ENCODE measurements around the gene STOML3. TPM values are rescaled to one million over a fixed set of nuclear protein-coding genes. Genes with fewer than 3 reads are reported as not detected.

Gene STOML3
- total RNA-seq, 1 experiment from 2014 or later: not detected

DNA sequence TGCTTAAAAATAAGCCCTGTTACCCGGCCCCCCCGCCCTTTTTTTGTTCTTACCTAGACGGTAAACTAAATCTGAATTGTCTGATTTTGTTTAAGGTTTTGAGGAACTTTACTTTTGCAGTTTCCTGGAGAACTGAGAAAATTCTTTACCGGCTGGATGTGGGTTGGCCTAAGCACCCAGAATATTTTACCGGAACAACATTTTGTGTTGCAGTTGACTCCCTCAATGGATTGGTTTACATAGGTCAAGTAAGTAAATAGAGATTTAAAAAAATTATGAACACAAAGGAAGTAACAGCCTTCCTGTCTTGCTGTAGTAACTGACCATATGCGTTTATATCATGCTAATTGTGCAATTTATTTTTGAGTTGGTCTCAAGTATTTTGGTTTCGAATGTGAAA, 48.4 kb upstream of the STOML3 start (continued):
- TF ChIP-seq ELF4 (CRISPR knock-in tag; IDR thresholded peaks at IDR 0.05; ENCODE audit: low read depth) (no peak), ZNF317 (CRISPR knock-in tag; IDR thresholded peaks at IDR 0.05; ENCODE audit: borderline replicate concordance, low read depth) (no peak)

GRCh38 chr13:39038569-39039030, 48.0 kb upstream of the STOML3 start:
- Mint-ChIP-seq H3K27ac (peak overlapping the region; percentile 81), H3K4me1 (peaks cover 31% of the 10 kb centered on the region), H3K4me3 (peak overlapping the region; percentile 92), H3K9me3 (no peaks in the 10 kb centered on the region), H3K36me3 (peaks cover 9% of the 10 kb centered on the region), H3K27me3 (ENCODE audit: low read depth) (no peaks in the 10 kb centered on the region)
- DNase-seq (ENCODE audit: low spot score) (no peak), ATAC-seq (peak; percentile 65)
- ChIA-PET POLR2A (interaction anchor here (1.5 kb wide), 1 partner anchor 8 kb away, joined by 3 read pairs; no protein-coding TSS in a partner anchor), CTCF (interaction anchor here (1.5 kb wide), 1 partner anchor 26 kb away, joined by 6 read pairs; no protein-coding TSS in a partner anchor)
- TF ChIP-seq, protein P1, sequence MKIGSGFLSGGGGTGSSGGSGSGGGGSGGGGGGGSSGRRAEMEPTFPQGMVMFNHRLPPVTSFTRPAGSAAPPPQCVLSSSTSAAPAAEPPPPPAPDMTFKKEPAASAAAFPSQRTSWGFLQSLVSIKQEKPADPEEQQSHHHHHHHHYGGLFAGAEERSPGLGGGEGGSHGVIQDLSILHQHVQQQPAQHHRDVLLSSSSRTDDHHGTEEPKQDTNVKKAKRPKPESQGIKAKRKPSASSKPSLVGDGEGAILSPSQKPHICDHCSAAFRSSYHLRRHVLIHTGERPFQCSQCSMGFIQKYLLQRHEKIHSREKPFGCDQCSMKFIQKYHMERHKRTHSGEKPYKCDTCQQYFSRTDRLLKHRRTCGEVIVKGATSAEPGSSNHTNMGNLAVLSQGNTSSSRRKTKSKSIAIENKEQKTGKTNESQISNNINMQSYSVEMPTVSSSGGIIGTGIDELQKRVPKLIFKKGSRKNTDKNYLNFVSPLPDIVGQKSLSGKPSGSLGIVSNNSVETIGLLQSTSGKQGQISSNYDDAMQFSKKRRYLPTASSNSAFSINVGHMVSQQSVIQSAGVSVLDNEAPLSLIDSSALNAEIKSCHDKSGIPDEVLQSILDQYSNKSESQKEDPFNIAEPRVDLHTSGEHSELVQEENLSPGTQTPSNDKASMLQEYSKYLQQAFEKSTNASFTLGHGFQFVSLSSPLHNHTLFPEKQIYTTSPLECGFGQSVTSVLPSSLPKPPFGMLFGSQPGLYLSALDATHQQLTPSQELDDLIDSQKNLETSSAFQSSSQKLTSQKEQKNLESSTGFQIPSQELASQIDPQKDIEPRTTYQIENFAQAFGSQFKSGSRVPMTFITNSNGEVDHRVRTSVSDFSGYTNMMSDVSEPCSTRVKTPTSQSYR (CRISPR knock-in tag; IDR thresholded peaks at IDR 0.05): no peak
- TF ChIP-seq JUN (CRISPR knock-in tag; IDR thresholded peaks at IDR 0.05) (0 out of 2 replicates have a peak, but pooled peaks have one; percentile 10), FOXJ3 (CRISPR knock-in tag; IDR thresholded peaks at IDR 0.05; ENCODE audit: borderline replicate concordance) (no peak), NFATC4 (CRISPR knock-in tag; IDR thresholded peaks at IDR 0.05) (no peak), HMGXB4 (CRISPR knock-in tag; IDR thresholded peaks at IDR 0.05) (no peak), MXD4 (CRISPR knock-in tag; IDR thresholded peaks at IDR 0.05; ENCODE audit: borderline replicate concordance) (no peak), FOXK1 (CRISPR knock-in tag; IDR thresholded peaks at IDR 0.05) (no peak), STAT6 (CRISPR knock-in tag; conservative IDR thresholded peaks at IDR 0.05; ENCODE audit: low read depth) (no peak), NR1H2 (CRISPR knock-in tag; IDR thresholded peaks at IDR 0.05) (no peak), KAT7 (CRISPR knock-in tag; IDR thresholded peaks at IDR 0.05; ENCODE audit: borderline replicate concordance) (no peak), PRRX2 (CRISPR knock-in tag; IDR thresholded peaks at IDR 0.05) (no peak)
- TF ChIP-seq, protein P2, sequence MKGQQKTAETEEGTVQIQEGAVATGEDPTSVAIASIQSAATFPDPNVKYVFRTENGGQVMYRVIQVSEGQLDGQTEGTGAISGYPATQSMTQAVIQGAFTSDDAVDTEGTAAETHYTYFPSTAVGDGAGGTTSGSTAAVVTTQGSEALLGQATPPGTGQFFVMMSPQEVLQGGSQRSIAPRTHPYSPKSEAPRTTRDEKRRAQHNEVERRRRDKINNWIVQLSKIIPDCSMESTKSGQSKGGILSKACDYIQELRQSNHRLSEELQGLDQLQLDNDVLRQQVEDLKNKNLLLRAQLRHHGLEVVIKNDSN (CRISPR knock-in tag; IDR thresholded peaks at IDR 0.05): no peak
- TF ChIP-seq, protein P3, sequence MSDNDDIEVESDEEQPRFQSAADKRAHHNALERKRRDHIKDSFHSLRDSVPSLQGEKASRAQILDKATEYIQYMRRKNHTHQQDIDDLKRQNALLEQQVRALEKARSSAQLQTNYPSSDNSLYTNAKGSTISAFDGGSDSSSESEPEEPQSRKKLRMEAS (CRISPR knock-in tag; IDR thresholded peaks at IDR 0.05): 0 out of 2 replicates have a peak, but pooled peaks have one; percentile 7
- TF ChIP-seq, protein P4, sequence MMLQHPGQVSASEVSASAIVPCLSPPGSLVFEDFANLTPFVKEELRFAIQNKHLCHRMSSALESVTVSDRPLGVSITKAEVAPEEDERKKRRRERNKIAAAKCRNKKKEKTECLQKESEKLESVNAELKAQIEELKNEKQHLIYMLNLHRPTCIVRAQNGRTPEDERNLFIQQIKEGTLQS (CRISPR knock-in tag; conservative IDR thresholded peaks at IDR 0.05): no peak
- TF ChIP-seq, protein P5, sequence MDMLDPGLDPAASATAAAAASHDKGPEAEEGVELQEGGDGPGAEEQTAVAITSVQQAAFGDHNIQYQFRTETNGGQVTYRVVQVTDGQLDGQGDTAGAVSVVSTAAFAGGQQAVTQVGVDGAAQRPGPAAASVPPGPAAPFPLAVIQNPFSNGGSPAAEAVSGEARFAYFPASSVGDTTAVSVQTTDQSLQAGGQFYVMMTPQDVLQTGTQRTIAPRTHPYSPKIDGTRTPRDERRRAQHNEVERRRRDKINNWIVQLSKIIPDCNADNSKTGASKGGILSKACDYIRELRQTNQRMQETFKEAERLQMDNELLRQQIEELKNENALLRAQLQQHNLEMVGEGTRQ (CRISPR knock-in tag; IDR thresholded peaks at IDR 0.05): 0 out of 2 replicates have a peak, but pooled peaks have one; percentile 1
- TF ChIP-seq, protein P6, sequence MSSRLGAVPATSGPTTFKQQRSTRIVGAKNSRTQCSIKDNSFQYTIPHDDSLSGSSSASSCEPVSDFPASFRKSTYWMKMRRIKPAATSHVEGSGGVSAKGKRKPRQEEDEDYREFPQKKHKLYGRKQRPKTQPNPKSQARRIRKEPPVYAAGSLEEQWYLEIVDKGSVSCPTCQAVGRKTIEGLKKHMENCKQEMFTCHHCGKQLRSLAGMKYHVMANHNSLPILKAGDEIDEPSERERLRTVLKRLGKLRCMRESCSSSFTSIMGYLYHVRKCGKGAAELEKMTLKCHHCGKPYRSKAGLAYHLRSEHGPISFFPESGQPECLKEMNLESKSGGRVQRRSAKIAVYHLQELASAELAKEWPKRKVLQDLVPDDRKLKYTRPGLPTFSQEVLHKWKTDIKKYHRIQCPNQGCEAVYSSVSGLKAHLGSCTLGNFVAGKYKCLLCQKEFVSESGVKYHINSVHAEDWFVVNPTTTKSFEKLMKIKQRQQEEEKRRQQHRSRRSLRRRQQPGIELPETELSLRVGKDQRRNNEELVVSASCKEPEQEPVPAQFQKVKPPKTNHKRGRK (CRISPR knock-in tag; IDR thresholded peaks at IDR 0.05; ENCODE audit: borderline replicate concordance): no peak
- TF ChIP-seq, protein P7, sequence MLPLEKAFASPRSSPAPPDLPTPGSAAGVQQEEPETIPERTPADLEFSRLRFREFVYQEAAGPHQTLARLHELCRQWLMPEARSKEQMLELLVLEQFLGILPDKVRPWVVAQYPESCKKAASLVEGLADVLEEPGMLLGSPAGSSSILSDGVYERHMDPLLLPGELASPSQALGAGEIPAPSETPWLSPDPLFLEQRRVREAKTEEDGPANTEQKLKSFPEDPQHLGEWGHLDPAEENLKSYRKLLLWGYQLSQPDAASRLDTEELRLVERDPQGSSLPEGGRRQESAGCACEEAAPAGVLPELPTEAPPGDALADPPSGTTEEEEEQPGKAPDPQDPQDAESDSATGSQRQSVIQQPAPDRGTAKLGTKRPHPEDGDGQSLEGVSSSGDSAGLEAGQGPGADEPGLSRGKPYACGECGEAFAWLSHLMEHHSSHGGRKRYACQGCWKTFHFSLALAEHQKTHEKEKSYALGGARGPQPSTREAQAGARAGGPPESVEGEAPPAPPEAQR (CRISPR knock-in tag; IDR thresholded peaks at IDR 0.05): no peak
- TF ChIP-seq, protein P8, sequence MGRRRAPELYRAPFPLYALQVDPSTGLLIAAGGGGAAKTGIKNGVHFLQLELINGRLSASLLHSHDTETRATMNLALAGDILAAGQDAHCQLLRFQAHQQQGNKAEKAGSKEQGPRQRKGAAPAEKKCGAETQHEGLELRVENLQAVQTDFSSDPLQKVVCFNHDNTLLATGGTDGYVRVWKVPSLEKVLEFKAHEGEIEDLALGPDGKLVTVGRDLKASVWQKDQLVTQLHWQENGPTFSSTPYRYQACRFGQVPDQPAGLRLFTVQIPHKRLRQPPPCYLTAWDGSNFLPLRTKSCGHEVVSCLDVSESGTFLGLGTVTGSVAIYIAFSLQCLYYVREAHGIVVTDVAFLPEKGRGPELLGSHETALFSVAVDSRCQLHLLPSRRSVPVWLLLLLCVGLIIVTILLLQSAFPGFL (CRISPR knock-in tag; IDR thresholded peaks at IDR 0.05; ENCODE audit: borderline replicate concordance): 0 out of 2 replicates have a peak, but pooled peaks have one; percentile 5
